ENCODE results near the gene PCSK2.

GRCh38 chr20:17210387-17210786, 16.5 kb upstream of the PCSK2 start:
- TF ChIP-seq, protein P1, sequence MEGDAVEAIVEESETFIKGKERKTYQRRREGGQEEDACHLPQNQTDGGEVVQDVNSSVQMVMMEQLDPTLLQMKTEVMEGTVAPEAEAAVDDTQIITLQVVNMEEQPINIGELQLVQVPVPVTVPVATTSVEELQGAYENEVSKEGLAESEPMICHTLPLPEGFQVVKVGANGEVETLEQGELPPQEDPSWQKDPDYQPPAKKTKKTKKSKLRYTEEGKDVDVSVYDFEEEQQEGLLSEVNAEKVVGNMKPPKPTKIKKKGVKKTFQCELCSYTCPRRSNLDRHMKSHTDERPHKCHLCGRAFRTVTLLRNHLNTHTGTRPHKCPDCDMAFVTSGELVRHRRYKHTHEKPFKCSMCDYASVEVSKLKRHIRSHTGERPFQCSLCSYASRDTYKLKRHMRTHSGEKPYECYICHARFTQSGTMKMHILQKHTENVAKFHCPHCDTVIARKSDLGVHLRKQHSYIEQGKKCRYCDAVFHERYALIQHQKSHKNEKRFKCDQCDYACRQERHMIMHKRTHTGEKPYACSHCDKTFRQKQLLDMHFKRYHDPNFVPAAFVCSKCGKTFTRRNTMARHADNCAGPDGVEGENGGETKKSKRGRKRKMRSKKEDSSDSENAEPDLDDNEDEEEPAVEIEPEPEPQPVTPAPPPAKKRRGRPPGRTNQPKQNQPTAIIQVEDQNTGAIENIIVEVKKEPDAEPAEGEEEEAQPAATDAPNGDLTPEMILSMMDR (conservative IDR thresholded peaks at IDR 0.05): no peak
- no peak for TF ChIP-seq ZFX (IDR thresholded peaks at IDR 0.05)
